HG02852 (cell line): ENCODE data around the gene NUP153.
A peak's percentile ranks its signal among the peaks of the same experiment; 100 is the strongest.
"Not testable (repeated sequence)": the region's sequence is repeated elsewhere in the genome, so short reads cannot be mapped to it uniquely, and the experiment has no call there.

Experiments
- ATAC-seq: cut with Tn5 transposase; IDR thresholded peaks from one replicate; pipeline ENCODE4 v1.9.1; 2021; ENCODE audit warnings: mild to moderate bottlenecking, moderate library complexity; ENCODE audit not compliant: unreplicated experiment

NUP153 gene

DNA sequence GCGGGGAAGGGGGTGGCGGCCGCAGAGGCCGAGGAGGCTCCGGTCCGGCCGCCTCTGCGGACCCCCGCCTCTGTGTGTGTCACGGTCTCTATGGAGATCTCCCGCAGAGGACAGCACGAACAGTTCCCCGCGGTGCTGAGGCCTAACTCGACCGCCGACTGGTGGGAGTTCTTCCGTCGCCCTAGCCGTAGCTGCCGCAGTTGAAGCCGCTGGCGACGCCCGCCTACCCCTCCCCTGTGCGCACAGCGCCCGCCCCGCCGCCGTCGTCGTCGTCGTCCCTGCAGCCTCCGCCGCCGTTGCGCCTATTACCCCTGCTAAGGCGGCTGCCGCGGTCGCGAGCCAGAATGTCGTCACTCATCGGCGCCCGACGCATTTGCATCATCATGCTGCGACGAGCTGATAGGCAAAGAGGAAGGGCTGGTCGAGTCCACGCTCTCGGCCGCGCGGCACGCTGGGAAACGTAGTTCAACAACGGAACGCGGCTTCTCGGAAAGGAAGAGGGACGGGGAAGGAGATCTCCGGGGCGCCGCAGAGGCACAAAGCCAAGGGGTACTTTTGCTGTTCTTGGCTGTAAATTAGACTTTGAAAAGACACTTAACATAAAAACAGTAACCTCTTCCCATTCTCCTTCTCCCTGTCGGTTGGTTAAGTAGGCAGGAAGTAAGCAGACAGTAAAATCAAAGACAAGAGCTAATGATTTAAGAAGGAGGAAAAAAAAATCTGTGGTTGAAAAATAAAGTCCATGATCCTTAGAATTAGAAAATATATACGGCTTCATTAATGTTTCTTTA lies at the start of gene NUP153:
TSS of gene NUP153 (minus strand) at position 346 of the 791 bp plus-strand sequence. CDS start 538 bp downstream, outside the sequence.
- ATAC-seq = peak; percentile 66

DNA sequence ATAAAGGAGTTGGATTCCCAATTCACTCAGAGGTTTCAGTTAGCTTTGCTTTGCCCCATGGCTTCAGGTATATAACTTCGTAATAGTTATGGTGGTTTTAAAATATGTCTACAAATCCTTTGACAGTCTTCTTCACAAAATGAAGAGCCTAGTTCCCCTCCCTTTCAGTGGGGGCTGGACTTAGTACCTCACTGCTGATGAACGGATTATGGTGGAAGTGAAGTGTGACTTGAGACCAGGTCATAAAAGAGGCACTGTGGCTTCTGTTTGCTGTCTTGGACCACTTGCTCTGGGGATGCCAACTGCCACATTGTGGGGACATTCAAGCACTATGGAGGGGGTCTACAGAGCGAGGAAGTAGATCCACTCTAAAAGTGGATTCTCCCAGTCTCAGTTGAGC lies 47.5 kb upstream of the NUP153 start:
- ATAC-seq = no peak

DNA sequence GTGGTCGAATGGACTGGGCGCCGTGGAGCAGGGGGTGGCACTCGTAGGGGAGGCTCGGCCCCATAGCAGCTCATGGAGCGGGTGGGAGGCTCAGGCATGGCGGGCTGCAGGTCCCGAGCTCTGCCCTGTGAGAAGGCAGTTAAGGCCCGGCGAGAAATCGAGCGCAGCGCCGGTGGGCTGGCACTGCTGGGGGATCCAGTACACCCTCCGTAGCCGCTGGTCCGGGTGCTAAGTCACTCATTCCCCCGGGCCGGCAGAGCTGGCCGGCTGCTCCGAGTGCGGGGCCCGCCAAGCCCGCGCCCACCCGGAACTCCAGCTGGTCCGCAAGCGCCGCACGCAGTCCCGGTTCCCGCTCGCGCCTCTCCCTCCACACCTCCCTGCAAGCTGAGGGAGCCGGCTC lies 38.6 kb upstream of the NUP153 start:
- not testable (repeated sequence) for ATAC-seq

DNA sequence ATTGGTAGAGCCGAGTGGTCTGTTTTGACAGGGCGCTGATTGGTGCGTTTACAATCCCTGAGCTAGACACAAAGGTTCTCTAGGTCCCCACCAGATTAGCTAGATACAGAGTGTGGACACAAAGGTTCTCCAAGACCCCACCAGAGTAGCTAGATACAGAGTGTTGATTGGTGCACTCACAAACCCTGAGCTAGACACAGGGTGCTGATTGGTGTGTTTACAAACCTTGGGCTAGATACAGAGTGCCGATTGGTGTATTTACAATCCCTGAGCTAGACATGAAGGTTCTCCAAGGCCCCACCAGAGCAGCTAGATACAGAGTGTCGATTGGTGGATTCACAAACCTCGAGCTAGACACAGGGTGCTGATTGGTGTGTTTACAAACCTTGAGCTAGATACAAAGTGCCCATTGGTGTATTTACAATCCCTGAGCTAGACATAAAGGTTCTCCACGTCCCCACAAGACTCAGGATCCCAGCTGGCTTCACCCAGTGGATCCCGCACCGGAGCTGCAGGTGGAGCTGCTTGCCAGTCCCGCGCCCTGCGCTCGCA lies 38.1 kb upstream of the NUP153 start:
- ATAC-seq = not testable (repeated sequence)

DNA sequence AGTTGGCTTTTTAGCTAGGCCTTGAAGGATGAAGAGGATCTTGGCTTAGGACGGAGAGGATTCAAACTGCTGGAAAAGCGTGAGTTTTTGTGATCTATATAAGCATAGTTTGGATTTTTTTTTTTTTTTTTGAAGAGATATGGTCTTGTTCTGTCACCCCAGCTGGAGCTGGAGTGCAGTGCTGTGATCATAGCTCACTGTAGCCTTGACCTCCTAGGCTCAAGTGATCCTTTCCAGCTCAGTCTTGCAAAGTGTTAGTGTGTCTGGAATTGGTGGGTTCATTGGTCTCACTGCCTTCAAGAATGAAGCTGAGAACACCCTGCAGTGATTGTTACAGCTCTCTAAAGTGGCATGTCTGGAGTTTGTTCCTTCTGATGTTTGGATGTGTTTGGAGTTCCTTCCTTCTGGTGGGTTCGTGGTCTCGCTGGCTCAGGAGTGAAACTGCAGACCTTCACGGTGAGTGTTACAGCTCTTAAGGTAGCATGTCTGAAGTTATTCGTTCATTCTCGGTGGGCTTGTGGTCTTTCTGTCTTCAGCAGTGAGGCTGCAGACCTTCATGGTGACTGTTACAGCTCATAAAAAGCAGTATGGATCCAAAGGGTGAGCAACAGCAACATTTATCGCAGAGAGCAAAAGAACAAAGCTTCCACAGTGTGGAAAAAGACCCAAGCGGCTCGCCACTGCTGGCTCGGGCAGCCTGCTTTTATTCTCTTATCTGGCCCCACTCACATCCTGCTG lies 37.5 kb upstream of the NUP153 start:
- no peak for ATAC-seq

DNA sequence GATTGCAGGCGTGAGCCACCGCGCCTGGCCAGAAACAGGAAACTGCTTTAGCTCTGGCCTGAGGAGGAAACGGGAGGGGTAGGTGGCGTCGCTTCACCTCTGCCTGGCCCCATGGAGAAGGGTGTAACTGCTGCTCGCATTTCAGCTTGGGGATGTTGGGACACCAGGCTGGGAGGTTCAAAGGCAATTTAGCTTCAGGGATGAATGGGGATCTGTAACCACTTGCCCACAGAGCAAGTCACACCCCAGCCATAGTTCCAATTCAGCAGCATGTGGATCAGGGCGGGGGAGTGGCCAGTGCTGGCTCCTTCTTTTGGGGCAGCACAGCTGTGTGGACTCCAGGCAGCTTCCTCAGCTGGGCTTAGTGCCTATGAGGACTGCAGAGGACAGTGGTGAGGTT lies 34.8 kb upstream of the NUP153 start:
- no peak for ATAC-seq

DNA sequence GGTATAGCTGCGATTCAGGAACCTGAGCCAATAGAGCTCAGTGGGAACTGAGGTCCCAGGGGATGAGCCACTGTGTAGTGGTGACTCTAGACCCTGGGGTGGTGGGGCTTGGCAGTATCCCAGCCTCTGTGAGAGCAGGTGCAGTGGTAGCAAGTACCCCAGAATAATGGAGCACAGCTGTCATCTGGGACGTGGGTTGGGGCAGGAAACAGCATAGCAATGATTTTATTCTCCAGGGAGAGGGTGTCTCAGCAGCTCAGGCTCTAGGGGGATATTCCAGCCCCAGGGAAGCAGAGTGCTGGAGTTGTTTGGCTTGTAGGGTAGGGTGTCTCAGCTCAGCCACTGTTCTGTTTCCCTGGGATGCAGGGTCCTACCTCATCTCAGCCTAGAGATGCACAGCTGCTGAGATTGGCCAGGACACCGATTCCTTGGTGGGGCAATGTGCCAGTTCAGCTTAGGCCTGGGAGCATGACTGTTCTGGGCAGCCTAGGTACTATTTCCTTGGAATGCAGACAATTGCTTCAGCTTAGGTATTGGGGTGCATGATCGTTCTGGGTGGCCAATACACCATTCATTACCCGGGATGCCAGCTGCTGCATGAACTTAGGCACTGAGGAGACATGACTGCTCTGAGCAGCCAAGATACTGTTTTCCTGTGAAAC lies 34.0 kb upstream of the NUP153 start:
- ATAC-seq = no peak

DNA sequence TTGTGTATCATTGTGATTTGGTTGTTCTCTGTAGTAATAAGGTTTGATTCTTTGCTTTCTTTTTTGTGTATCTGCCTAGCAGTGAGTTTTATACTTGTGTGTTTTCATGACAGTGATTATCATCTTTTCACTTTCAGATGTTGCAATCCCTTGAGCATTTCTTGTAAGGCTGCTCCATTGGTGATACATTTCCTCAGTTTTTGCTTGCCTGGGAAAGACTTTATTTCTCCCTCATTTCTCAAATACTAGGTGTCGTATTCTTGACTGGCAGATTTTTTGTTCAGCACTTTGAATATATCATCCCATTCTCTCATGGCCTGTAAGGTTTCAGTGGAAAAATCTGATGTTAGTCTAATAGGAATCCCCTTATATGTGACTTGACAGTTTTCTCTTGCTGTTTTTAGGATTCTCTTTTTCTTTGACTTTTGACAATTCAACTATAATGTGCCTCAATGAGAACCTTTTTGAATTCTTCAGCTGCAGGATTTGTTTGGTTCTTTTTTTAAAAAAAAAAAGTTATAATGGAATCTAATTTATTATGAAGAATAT lies 31.1 kb upstream of the NUP153 start:
- no peak for ATAC-seq

DNA sequence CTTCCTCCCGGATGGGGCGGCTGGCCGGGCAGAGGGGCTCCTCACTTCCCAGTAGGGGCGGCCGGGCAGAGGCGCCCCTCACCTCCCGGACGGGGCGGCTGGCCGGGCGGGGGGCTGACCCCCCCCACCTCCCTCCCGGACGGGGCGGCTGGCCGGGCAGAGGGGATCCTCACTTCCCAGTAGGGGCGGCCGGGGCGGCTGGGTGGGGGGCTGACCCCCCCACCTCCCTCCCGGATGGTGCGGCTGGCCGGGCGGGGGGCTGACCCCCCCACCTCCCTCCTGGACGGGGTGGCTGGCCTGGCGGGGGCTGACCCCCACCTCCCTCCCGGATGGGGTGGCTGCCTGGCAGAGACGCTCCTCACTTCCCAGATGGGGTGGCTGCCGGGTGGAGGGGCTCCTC lies 28.6 kb upstream of the NUP153 start:
- ATAC-seq = not testable (repeated sequence)

DNA sequence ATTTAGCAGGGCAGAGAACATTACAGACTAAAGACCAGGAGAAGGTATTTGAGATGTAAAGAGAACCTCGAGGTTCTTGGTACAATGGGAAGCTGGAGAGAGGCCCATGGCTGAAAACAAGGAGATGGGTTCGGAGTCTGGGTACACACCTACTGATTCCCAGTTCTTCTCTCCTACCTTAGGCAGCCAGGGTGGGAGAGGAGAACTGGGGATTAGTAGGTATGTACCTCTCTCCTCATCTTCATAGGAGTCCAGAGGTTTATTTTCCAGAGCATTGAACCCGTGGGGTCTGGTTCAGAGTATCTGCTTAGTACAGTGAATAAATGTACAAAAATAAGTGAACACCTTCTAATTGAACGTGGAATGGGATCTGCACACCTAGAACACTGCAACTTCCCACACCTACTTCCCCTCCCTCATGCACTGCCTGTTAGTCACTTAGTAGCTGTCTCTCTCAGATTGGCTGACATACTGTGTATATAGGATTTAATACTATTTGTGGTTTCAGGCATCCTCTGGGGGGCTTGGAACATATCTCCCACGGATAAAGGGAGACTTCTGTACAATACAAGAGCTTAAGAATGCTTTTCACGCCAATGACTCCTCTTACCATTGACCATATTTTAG lies 23.5 kb upstream of the NUP153 start:
- no peak for ATAC-seq

DNA sequence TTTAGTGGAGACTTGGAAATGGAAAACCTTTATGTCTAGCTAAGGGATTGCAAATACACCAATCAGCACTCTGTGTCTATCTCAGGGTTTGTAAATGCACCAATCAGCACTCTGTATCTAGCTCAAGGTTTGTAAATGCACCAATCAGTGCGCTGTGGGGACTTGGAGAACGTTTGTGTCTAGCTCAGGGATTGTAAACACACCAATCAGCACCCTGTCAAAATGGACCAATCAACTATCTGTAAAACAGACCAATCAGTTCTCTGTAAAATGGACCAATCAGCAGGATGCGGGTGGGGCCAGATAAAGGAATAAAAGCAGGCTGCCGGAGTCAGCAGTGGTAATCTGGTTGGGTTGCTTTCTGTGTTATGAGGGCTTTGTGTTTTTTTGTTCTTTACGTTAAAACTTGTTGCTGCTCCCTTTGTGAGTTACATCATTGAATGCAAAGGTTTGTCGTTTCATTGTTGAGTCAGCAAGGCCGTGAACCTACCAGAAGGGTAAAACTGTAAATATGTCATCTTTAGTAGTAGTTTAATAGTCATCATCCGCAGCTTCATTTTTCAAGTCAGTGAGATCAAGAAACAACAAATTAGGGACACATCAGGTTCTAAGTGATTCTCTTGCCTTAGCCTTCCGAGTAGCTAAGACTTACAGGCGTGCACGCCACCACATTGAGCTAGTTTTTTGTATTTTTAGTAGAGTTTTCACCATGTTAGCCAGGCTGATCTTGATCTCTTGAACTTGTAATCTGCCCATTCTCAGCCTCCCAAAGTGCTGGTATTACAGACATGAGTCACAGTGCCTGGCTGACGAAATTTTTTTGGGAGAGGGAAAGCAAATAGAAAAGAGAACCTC lies 22.7 kb upstream of the NUP153 start:
- no peak for ATAC-seq

DNA sequence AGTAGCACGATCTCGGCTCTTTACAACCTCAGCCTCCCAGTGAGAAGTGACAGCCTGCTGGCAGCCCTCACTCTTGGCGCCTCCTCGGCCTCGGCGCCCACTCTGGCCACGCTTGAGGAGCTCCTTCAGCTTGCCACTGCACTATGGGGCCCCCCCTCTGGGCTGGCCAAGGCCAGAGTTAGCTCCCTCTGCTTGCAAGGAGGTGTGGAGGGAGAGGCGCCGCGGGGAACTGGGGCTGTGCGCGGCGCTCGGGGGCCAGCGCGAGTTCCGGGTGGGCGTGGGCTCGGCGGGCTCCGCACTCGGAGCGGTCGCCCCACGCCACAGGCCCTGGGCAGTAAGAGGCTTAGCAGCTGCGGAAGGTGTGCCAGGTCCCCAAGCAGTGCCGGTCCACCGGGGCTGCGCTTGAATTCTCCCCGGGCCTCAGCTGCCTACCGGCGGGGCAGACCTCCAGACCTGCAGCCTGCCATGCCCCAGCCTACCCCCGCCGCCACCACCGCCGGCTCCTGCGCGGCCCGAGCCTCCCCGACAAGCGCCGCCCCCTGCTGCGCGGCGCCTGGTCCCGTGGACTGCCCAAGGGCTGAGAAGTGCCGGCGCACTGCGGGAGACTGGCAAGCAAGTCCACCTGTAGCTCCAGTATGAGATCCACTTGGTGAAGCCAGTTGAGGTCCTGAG lies 22.0 kb upstream of the NUP153 start:
- no peak for ATAC-seq

DNA sequence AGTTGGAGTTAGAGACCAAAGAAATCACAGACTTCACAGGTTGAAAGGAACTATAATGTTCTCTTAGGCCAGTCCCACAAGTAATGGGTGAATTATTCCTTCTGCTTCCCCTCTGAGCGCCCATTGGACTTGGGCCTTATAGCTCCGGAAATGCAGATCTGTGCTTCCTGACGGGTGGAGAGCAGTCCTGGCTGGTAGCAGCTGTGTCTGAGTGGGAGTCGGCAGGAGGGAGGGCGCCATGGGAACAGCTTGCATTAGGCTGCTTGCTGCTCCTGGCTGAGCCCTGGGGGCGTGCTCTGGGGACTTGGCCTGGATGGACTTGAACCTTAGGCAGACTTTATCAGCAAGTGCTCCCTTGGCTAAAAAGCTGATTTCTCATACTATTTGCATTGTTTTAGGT lies 18.4 kb upstream of the NUP153 start:
- no peak for ATAC-seq

DNA sequence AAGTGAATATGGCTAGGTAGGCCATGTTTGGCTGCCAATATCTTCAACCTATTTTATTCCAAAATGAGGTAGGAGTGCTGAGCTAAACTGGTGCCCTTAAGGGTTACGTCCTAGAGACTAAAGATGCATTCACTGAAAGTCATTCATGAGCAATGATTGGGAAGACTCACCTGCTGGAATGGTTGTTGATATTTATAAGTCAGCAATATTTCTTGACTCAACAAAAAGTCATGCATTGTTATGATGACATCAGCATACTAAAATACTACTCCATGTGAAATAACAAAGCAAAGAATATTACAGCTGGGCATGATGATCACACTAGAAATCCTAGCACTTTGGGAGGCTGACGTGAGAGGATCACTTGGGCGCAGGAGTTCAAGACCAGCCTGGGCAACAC lies 17.6 kb upstream of the NUP153 start:
- no peak for ATAC-seq

DNA sequence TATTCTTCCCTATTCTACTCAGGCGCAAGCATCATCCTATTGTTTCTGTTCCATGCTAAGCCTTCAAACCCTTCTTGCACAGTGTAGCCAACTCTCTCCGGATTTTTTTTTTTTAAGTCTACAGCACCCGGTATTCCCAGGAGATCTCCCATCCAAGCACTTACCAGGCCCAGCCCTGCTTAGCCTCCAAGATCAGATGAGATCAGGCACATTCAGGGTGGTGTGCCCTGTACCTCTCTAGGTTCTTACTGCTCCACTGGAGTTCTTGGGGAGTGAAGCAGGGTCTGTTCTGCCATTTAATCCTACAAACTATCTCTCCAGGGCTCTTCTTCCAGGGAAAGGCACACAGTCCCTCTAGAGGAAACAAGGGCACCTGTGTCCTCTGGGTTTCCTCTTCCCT lies 14.9 kb upstream of the NUP153 start:
- no peak for ATAC-seq

DNA sequence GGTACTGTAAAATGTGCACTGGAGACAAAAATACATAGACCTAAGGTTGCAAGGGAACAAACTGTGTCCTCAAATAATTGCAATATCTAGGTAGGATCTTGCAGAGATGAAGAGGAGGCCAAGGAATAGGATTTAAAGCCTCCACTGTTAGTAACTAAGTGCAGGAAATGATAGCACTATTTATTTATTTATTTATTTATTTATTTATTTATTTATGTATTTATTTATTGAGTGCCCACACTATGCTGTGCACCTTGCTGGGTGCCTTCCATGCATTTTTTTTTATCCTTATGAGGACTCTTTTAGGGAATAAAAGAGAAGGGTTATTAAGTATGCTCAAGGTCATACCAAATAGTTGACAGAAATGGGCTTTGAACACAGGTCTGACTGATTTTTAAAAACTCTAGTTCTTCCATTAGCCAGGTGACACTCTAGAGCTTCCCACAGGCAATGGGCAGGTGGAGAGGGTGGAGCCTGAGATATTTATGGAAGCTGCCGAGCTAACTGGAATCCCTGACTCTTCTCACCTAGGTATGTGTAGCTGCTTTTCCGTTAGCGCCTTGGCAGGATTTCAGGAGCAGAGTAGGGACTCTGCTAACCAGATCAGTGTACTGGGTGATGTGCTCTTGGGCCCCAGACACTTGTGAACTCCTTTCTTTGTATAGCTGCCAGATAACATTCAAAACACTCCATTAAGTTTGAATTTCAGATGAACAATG lies 12.8 kb upstream of the NUP153 start:
- ATAC-seq = no peak

DNA sequence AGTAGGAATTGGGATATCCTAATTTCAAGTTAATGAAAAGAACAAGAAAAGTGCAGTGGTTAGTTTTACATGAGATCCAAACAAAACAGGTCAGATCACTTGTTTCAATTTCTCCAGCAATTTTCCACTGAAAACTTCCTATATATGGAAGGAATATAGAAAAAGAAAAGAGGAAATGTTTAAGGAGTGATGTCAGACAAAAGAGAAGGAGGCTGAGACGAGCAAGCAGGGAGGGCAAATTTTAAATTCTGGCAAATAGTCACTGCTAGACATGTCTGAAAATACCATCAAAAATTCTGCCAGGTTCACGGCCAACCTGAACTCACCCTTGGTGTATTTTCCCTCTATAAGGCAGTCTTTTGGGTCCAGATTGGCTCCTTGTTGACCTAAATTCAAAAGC lies 9.5 kb upstream of the NUP153 start:
- no peak for ATAC-seq
